Kidney (tissue), 14 donors: ENCODE measurements around the gene BACE2. TPM values are rescaled to one million over a fixed set of nuclear protein-coding genes. Genes with fewer than 3 reads are reported as not detected.

Source experiments
- DNase-seq, 5 donors: peaks; one replicate each; pipeline ENCODE4 v3.0.0-alpha.2; 2013 to 2020
- FAIRE-seq: peaks from 2 replicates; lab custom pipeline; 2012; peaks lifted over from hg19 to GRCh38; lab: Jason Lieb, UNC
- H3K27ac ChIP-seq, 2 donors: one replicate each; pipeline ENCODE4 v1.7.0; 2013; ENCODE audit warnings: low read depth in 2 of 2, low read length in 2 of 2, inconsistent platforms in 1 of 2
- H3K27me3 ChIP-seq: one replicate; pipeline ENCODE4 v1.7.1; 2013; ENCODE audit warnings: low read length, inconsistent platforms; ENCODE audit not compliant: control insufficient read depth, insufficient read depth
- H3K36me3 ChIP-seq, 3 donors: one replicate each; pipeline versions ENCODE4 v1.7.0 to v1.7.1; 2013; ENCODE audit warnings: low read length in 3 of 3, control low read depth in 1 of 3, inconsistent platforms in 1 of 3; ENCODE audit not compliant: insufficient read depth in 3 of 3, control insufficient read depth in 2 of 3
- H3K4me1 ChIP-seq, 3 donors: one replicate each; pipeline versions ENCODE4 v1.7.0 to v1.7.1; 2013; ENCODE audit warnings: low read length in 3 of 3, inconsistent platforms in 1 of 3, low read depth in 1 of 3; ENCODE audit not compliant: control insufficient read depth in 2 of 3, insufficient read depth in 2 of 3
- H3K4me3 ChIP-seq, 3 donors: one replicate each; pipeline versions ENCODE4 v1.7.0 to v1.8.1; 2013; ENCODE audit warnings: low read length in 3 of 3, control low read depth in 1 of 3, inconsistent platforms in 1 of 3
- H3K9ac ChIP-seq, 3 donors: one replicate each; pipeline versions ENCODE4 v1.7.0 to v1.7.1; 2013; ENCODE audit warnings: low read length in 3 of 3, control low read depth in 1 of 3, inconsistent platforms in 1 of 3
- H3K9me3 ChIP-seq, 3 donors: one replicate each; pipeline versions ENCODE4 v1.7.0 to v1.7.1; 2013; ENCODE audit warnings: low read length in 3 of 3, control low read depth in 1 of 3, inconsistent platforms in 1 of 3; ENCODE audit not compliant: control insufficient read depth in 2 of 3, insufficient read depth in 1 of 3
- intact Hi-C: fragments of 100-400 bp; cut with DNase I; formaldehyde crosslinking; loops from one replicate; pipeline ENCODE4 v1.11.1; 2022
- polyA plus RNA-seq: library from polyadenylated mRNA; stranded (reverse); fragments of 350-450 nt; fragmentation: Illumina TruSeq; extraction: RNeasy Lipid Tissue Mini Kit (QIAGEN cat#74804); gene quantifications from one replicate; pipeline ENCODE4 v1.2.3, GENCODE V29; 2014; ENCODE audit warnings: low read depth, low replicate concordance; ENCODE audit not compliant: insufficient read depth
- total RNA-seq: library from RNA; stranded (reverse); fragmentation: NEBNext Ultra II Directional; extraction: Animal tissue kit (Norgen Biotek cat#: 25700); gene quantifications from one replicate; pipeline ENCODE4 v1.2.1, GENCODE V29; 2021
- TF ChIP-seq, protein P1 (sequence below): IDR thresholded peaks from 3 replicates; pipeline ENCODE4 v1.5.1; 2012; ENCODE audit warnings: mild to moderate bottlenecking, moderate library complexity, borderline replicate concordance; ENCODE audit not compliant: insufficient read depth; ENCODE audit errors: extremely low read depth
- donor health status: control.
- donor health status: control.
- donor health status: control.
- donor health status: control.
- donor health status: control.
- donor health status: DM: yes; HTN: yes; CAD: no.
- donor health status: Normal renal cell carcinoma (clear cell type).

BACE2 gene
- total and polyA plus RNA-seq, 2 donors from 2014 or later: 55.5 to 65.7 TPM

DNA sequence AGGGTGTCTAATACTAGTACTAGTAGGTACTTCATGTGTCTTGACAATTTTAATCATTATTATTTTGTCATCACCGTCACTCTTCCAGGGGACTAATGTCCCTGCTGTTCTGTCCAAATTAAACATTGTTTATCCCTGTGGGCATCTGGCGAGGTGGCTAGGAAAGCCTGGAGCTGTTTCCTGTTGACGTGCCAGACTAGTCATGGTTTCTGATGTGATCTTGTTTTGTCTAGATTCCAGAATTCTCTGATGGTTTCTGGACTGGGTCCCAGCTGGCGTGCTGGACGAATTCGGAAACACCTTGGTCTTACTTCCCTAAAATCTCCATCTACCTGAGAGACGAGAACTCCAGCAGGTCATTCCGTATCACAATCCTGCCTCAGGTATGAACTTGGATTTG, 82.6 kb downstream of the BACE2 start:
- peaks cover 0 to 3% (median 0%) of the 10 kb centered on the region in 3 donors for H3K9me3 ChIP-seq
- peaks cover 0 to 34% (median 14%) of the 10 kb centered on the region in 3 donors for H3K36me3 ChIP-seq
- H3K4me3 ChIP-seq: no peak overlapping the region
- FAIRE-seq: no peak
- no peak for DNase-seq
- peak overlapping the region; percentile 33 to 86 for H3K27ac ChIP-seq
- intact Hi-C loops: no loop called here
- TF ChIP-seq, protein P1, sequence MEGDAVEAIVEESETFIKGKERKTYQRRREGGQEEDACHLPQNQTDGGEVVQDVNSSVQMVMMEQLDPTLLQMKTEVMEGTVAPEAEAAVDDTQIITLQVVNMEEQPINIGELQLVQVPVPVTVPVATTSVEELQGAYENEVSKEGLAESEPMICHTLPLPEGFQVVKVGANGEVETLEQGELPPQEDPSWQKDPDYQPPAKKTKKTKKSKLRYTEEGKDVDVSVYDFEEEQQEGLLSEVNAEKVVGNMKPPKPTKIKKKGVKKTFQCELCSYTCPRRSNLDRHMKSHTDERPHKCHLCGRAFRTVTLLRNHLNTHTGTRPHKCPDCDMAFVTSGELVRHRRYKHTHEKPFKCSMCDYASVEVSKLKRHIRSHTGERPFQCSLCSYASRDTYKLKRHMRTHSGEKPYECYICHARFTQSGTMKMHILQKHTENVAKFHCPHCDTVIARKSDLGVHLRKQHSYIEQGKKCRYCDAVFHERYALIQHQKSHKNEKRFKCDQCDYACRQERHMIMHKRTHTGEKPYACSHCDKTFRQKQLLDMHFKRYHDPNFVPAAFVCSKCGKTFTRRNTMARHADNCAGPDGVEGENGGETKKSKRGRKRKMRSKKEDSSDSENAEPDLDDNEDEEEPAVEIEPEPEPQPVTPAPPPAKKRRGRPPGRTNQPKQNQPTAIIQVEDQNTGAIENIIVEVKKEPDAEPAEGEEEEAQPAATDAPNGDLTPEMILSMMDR: no peak
- peaks cover 0 to 4% (median 0%) of the 10 kb centered on the region in 3 donors for H3K4me1 ChIP-seq
- H3K27me3 ChIP-seq: no peaks in the 10 kb centered on the region
- H3K9ac ChIP-seq: no peak overlapping the region

DNA sequence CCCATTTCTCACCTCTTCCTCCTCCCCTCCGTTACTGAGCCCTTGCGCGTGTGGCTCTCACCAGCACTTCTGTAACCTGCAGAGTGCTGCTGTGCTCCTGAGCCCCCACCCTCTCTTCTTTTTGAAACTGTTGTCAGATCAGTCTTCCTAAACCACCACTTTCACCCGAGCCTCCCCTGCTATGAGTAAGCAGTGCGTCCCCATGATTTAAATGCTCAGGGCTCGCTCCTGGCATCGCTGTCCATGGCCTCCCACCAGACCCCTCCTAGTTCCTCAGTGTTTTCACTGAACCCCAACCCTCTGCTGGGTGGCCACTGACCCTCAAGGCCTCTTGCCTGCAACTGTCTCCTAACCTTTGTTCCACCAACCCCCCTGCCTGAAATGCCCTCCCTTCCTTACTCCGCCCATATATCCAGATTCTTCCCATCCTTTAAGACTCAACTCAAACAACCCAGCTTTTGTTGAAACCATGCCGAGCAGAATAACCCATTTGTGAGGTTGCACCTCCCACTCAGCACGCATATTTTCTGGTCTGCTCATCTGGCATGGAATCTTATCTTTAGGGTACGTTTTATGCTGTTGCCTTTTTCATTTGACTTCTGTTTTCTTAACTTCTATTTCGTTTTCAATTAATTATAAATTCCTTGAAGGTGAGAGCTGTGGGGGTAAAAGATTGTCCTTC, 84.1 kb downstream of the BACE2 start:
- no peak for DNase-seq
- Histone ChIP-seq H3K27me3 (no peaks in the 10 kb centered on the region), H3K27ac (no peak overlapping the region), H3K4me3 (no peak overlapping the region), H3K9ac (no peak overlapping the region), H3K9me3 (peaks cover 0 to 3% (median 0%) of the 10 kb centered on the region in 3 donors), H3K4me1 (peaks cover 0 to 4% (median 0%) of the 10 kb centered on the region in 3 donors), H3K36me3 (peaks cover 0 to 27% (median 12%) of the 10 kb centered on the region in 3 donors)
- no peak for FAIRE-seq
- intact Hi-C loops: no loop called here
- TF ChIP-seq, protein P1: no peak

- Histone ChIP-seq H3K27me3 (no peaks in the 10 kb centered on the region), H3K9ac (no peak overlapping the region), H3K27ac (no peak overlapping the region), H3K4me3 (no peak overlapping the region), H3K4me1 (peaks cover 0 to 4% (median 0%) of the 10 kb centered on the region in 3 donors), H3K9me3 (peaks cover 0 to 3% (median 0%) of the 10 kb centered on the region in 3 donors), H3K36me3 (peaks cover 0 to 19% (median 13%) of the 10 kb centered on the region in 3 donors)
- TF ChIP-seq, protein P1: no peak
- intact Hi-C loops: no loop called here
- FAIRE-seq: no peak
- DNase-seq: no peak
These were observed 86.2 kb downstream of the BACE2 start for GRCh38 chr21:41254090-41254700.
